ENCODE data around the gene PHLDB1. TPM values are rescaled to one million over a fixed set of nuclear protein-coding genes. Genes with fewer than 3 reads are reported as not detected.

PHLDB1 gene
- total RNA-seq, 1 experiment from 2014 or later: 122 TPM

GRCh38 chr11:118581057-118581456 is 26.4 kb upstream of the PHLDB1 start:
- no peaks in the 10 kb centered on the region for H3K9me2 ChIP-seq (ENCODE audit: insufficient read depth)
- H3K4me2 ChIP-seq: no peak overlapping the region
- H3F3A ChIP-seq (ENCODE audit: insufficient read depth, low read depth): no peaks in the 10 kb centered on the region
- ChIA-PET CTCF (no interaction called here), POLR2A (ENCODE audit: unreplicated experiment) (no interaction called here)
- H3K27ac ChIP-seq: no peak overlapping the region
- peaks cover 69% of the 10 kb centered on the region for H4K20me1 ChIP-seq (ENCODE audit: insufficient read depth)
- H3K4me1 ChIP-seq (replicated peaks; ENCODE audit: insufficient read depth): no peaks in the 10 kb centered on the region
- no peaks in the 10 kb centered on the region for H3K9me3 ChIP-seq (ENCODE audit: insufficient read depth, low read depth)
- no peak overlapping the region for H2AFZ ChIP-seq
- H3K79me2 ChIP-seq (ENCODE audit: low read depth): peaks cover 53% of the 10 kb centered on the region
- BruUV-seq (replicated peaks): no TSS peak
- H3K4me3 ChIP-seq: no peak overlapping the region
- no peaks in the 10 kb centered on the region for H3K27me3 ChIP-seq (ENCODE audit: insufficient read depth, low read depth)
- no peak for DNase-seq
- intact Hi-C loops (cut with micrococcal nuclease; ENCODE audit: unreplicated experiment): no loop called here
- peaks cover 29% of the 10 kb centered on the region for H3K36me3 ChIP-seq (ENCODE audit: low read depth)
- TF ChIP-seq EZH2 (IDR thresholded peaks at IDR 0.05; ENCODE audit: low read depth) (no peak), CTCF (conservative IDR thresholded peaks at IDR 0.05) (no peak)

GRCh38 chr11:118587952-118588351 is 19.5 kb upstream of the PHLDB1 start:
- intact Hi-C loops (cut with micrococcal nuclease; ENCODE audit: unreplicated experiment): no loop called here
- H2AFZ ChIP-seq: no peak overlapping the region
- peaks cover 44% of the 10 kb centered on the region for H4K20me1 ChIP-seq (ENCODE audit: insufficient read depth)
- ChIA-PET POLR2A (ENCODE audit: unreplicated experiment) (interaction anchor here (0.6 kb wide), 1 partner anchor 75 kb away, joined by 3 read pairs; no protein-coding TSS in a partner anchor), CTCF (interaction anchor here (0.7 kb wide), 1 partner anchor 417 kb away, joined by 3 read pairs; no protein-coding TSS in a partner anchor)
- no peak overlapping the region for H3K4me3 ChIP-seq
- no peak overlapping the region for H3K27ac ChIP-seq
- no peak for DNase-seq
- peaks cover 11% of the 10 kb centered on the region; the same call in 1 of the 2 replicates for H3F3A ChIP-seq (ENCODE audit: insufficient read depth, low read depth)
- H3K4me1 ChIP-seq (replicated peaks; ENCODE audit: insufficient read depth): no peaks in the 10 kb centered on the region
- H3K4me2 ChIP-seq: no peak overlapping the region
- no peak for TF ChIP-seq EZH2 (IDR thresholded peaks at IDR 0.05; ENCODE audit: low read depth)
- no peak for TF ChIP-seq CTCF (conservative IDR thresholded peaks at IDR 0.05)
- H3K9me3 ChIP-seq (ENCODE audit: insufficient read depth, low read depth): no peaks in the 10 kb centered on the region
- H3K27me3 ChIP-seq (ENCODE audit: insufficient read depth, low read depth): no peaks in the 10 kb centered on the region
- H3K36me3 ChIP-seq (ENCODE audit: low read depth): peaks cover 72% of the 10 kb centered on the region
- H3K9me2 ChIP-seq (ENCODE audit: insufficient read depth): no peaks in the 10 kb centered on the region
- BruUV-seq (replicated peaks): no TSS peak
- H3K79me2 ChIP-seq (ENCODE audit: low read depth): no peaks in the 10 kb centered on the region

- Histone ChIP-seq H3K4me1 (replicated peaks; ENCODE audit: insufficient read depth) (no peaks in the 10 kb centered on the region), H3K4me3 (no peak overlapping the region), H2AFZ (no peak overlapping the region), H3K79me2 (ENCODE audit: low read depth) (no peaks in the 10 kb centered on the region), H3K27me3 (ENCODE audit: insufficient read depth, low read depth) (no peaks in the 10 kb centered on the region), H3K9me3 (ENCODE audit: insufficient read depth, low read depth) (no peaks in the 10 kb centered on the region), H3K36me3 (ENCODE audit: low read depth) (peaks cover 61% of the 10 kb centered on the region), H3K4me2 (no peak overlapping the region), H3K9me2 (ENCODE audit: insufficient read depth) (no peaks in the 10 kb centered on the region), H3K27ac (no peak overlapping the region), H4K20me1 (ENCODE audit: insufficient read depth) (peaks cover 39% of the 10 kb centered on the region), H3F3A (ENCODE audit: insufficient read depth, low read depth) (peaks cover 29% of the 10 kb centered on the region; the same call in 1 of the 2 replicates)
- no peak for TF ChIP-seq EZH2 (IDR thresholded peaks at IDR 0.05; ENCODE audit: low read depth)
- no peak for TF ChIP-seq CTCF (conservative IDR thresholded peaks at IDR 0.05)
- ChIA-PET CTCF (interaction anchor here (0.7 kb wide), 1 partner anchor 226 kb away, joined by 6 read pairs; no protein-coding TSS in a partner anchor), POLR2A (ENCODE audit: unreplicated experiment) (no interaction called here)
- intact Hi-C loops (cut with micrococcal nuclease; ENCODE audit: unreplicated experiment): loop anchor here (10.0 kb wide), 1 partner anchor 362 kb away; the partner anchor contains the start of gene UPK2
- DNase-seq: no peak
- no TSS peak for BruUV-seq (replicated peaks)
Observed at GRCh38 chr11:118592616-118593367, 14.6 kb upstream of the PHLDB1 start.

Data from PC-9 (cell line).